Neural progenitor cell (in vitro differentiated cells): ENCODE data around the gene SUDS3.

ENCODE experiments used
- EZH2 ChIP-seq: fragments of 200-600 bp; sonication (generic); IDR thresholded peaks from 2 replicates; pipeline ENCODE4 v1.6.1; 2017; ENCODE audit warnings: antibody characterized with exemption, mild to moderate bottlenecking, moderate library complexity
- EZH2phosphoT487 ChIP-seq: fragments of 200-600 bp; sonication (generic); IDR thresholded peaks from 2 replicates; pipeline ENCODE4 v1.6.1; 2017; ENCODE audit warnings: antibody characterized with exemption
- TF ChIP-seq, protein P1 (sequence below): fragments of 200-600 bp; sonication (generic); IDR thresholded peaks from 2 replicates; pipeline ENCODE4 v1.5.1; 2017; ENCODE audit warnings: antibody characterized with exemption, mild to moderate bottlenecking

DNA sequence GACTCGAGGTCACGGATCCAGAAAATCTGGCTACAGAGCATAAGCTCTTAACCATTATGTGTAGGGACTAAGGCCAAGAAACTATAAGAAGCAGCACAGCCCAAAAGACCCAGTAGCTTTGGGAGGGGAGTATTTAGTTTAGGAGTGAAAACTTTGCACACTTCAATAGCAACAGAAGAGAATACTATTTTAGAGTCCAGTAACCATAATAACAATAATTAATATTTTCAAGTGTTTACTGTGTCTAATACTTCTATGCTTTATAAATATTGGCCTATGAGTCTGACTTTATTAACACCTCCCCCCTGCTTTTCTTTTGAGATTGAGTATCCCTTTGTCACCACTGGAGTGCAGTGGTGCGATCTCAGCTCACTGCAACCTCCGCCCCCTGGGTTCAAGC is 82.8 kb downstream of the SUDS3 start:
- TF ChIP-seq EZH2phosphoT487: no peak
- TF ChIP-seq, protein P1, sequence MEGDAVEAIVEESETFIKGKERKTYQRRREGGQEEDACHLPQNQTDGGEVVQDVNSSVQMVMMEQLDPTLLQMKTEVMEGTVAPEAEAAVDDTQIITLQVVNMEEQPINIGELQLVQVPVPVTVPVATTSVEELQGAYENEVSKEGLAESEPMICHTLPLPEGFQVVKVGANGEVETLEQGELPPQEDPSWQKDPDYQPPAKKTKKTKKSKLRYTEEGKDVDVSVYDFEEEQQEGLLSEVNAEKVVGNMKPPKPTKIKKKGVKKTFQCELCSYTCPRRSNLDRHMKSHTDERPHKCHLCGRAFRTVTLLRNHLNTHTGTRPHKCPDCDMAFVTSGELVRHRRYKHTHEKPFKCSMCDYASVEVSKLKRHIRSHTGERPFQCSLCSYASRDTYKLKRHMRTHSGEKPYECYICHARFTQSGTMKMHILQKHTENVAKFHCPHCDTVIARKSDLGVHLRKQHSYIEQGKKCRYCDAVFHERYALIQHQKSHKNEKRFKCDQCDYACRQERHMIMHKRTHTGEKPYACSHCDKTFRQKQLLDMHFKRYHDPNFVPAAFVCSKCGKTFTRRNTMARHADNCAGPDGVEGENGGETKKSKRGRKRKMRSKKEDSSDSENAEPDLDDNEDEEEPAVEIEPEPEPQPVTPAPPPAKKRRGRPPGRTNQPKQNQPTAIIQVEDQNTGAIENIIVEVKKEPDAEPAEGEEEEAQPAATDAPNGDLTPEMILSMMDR: no peak
- no peak for TF ChIP-seq EZH2
